ENCODE data around the gene SLC22A23. TPM values are rescaled to one million over a fixed set of nuclear protein-coding genes. Genes with fewer than 3 reads are reported as not detected.

SLC22A23 gene
- total RNA-seq, 2 experiments from 2014 or later = 1.3 TPM

- Mint-ChIP-seq H3K36me3 (ENCODE audit: low read depth) (no peaks in the 10 kb centered on the region), H3K27ac (no peak overlapping the region), H3K4me3 (no peak overlapping the region), H3K27me3 (no peaks in the 10 kb centered on the region), H3K4me1 (no peaks in the 10 kb centered on the region), H3K9me3 (no peaks in the 10 kb centered on the region)
- no peak for DNase-seq
- POLR2A ChIA-PET = no interaction called here
- CTCF ChIA-PET = no interaction called here
Measured at GRCh38 chr6:3408665-3409064, 48.2 kb downstream of the SLC22A23 start.

- Mint-ChIP-seq H3K4me1 (no peaks in the 10 kb centered on the region), H3K9me3 (no peaks in the 10 kb centered on the region), H3K27ac (no peak overlapping the region), H3K4me3 (no peak overlapping the region), H3K36me3 (ENCODE audit: low read depth) (no peaks in the 10 kb centered on the region), H3K27me3 (no peaks in the 10 kb centered on the region)
- POLR2A ChIA-PET = no interaction called here
- CTCF ChIA-PET = no interaction called here
- no peak for DNase-seq
Measured at GRCh38 chr6:3407840-3408239, 49.0 kb downstream of the SLC22A23 start.

- POLR2A ChIA-PET = no interaction called here
- Mint-ChIP-seq H3K4me3 (no peak overlapping the region), H3K4me1 (no peaks in the 10 kb centered on the region), H3K36me3 (ENCODE audit: low read depth) (no peaks in the 10 kb centered on the region), H3K27me3 (no peaks in the 10 kb centered on the region), H3K9me3 (no peaks in the 10 kb centered on the region), H3K27ac (no peak overlapping the region)
- no peak for DNase-seq
- CTCF ChIA-PET = no interaction called here
Measured at GRCh38 chr6:3406891-3407809, 49.7 kb downstream of the SLC22A23 start.

GRCh38 chr6:3406362-3406821 lies 50.5 kb downstream of the SLC22A23 start:
- Mint-ChIP-seq H3K4me3 (no peak overlapping the region), H3K36me3 (ENCODE audit: low read depth) (no peaks in the 10 kb centered on the region), H3K4me1 (no peaks in the 10 kb centered on the region), H3K27ac (no peak overlapping the region), H3K9me3 (no peaks in the 10 kb centered on the region), H3K27me3 (no peaks in the 10 kb centered on the region)
- CTCF ChIA-PET = no interaction called here
- DNase-seq = no peak
- POLR2A ChIA-PET = no interaction called here

GRCh38 chr6:3405679-3406078 lies 51.2 kb downstream of the SLC22A23 start:
- Mint-ChIP-seq H3K4me1 (no peaks in the 10 kb centered on the region), H3K27ac (no peak overlapping the region), H3K27me3 (no peaks in the 10 kb centered on the region), H3K9me3 (no peaks in the 10 kb centered on the region), H3K36me3 (ENCODE audit: low read depth) (no peaks in the 10 kb centered on the region), H3K4me3 (no peak overlapping the region)
- DNase-seq = no peak
- ChIA-PET CTCF (interaction anchor here (0.6 kb wide), 1 partner anchor 130 kb away, joined by 3 read pairs; no protein-coding TSS in a partner anchor), POLR2A (no interaction called here)

GRCh38 chr6:3405182-3405518 lies 51.7 kb downstream of the SLC22A23 start:
- POLR2A ChIA-PET = no interaction called here
- H3K4me3 Mint-ChIP-seq = no peak overlapping the region
- H3K36me3 Mint-ChIP-seq (ENCODE audit: low read depth) = no peaks in the 10 kb centered on the region
- no peaks in the 10 kb centered on the region for H3K4me1 Mint-ChIP-seq
- H3K27ac Mint-ChIP-seq = no peak overlapping the region
- no peak for DNase-seq
- H3K27me3 Mint-ChIP-seq = no peaks in the 10 kb centered on the region
- H3K9me3 Mint-ChIP-seq = no peaks in the 10 kb centered on the region
- CTCF ChIA-PET = interaction anchor here (0.6 kb wide), 1 partner anchor 129 kb away, joined by 3 read pairs; no protein-coding TSS in a partner anchor

- H3K4me3 Mint-ChIP-seq = no peak overlapping the region
- CTCF ChIA-PET = no interaction called here
- no peaks in the 10 kb centered on the region for H3K9me3 Mint-ChIP-seq
- no peak overlapping the region for H3K27ac Mint-ChIP-seq
- no peaks in the 10 kb centered on the region for H3K4me1 Mint-ChIP-seq
- no peaks in the 10 kb centered on the region for H3K36me3 Mint-ChIP-seq (ENCODE audit: low read depth)
- POLR2A ChIA-PET = no interaction called here
- no peaks in the 10 kb centered on the region for H3K27me3 Mint-ChIP-seq
- no peak for DNase-seq
Measured at GRCh38 chr6:3403238-3404173, 53.3 kb downstream of the SLC22A23 start.

GRCh38 chr6:3402310-3403237 lies 54.3 kb downstream of the SLC22A23 start:
- CTCF ChIA-PET = interaction anchor here (1.4 kb wide), 1 partner anchor 12 kb away, joined by 3 read pairs; no protein-coding TSS in a partner anchor
- no peak overlapping the region for H3K27ac Mint-ChIP-seq
- H3K27me3 Mint-ChIP-seq = no peaks in the 10 kb centered on the region
- no peaks in the 10 kb centered on the region for H3K36me3 Mint-ChIP-seq (ENCODE audit: low read depth)
- no peak overlapping the region for H3K4me3 Mint-ChIP-seq
- H3K4me1 Mint-ChIP-seq = no peaks in the 10 kb centered on the region
- no peaks in the 10 kb centered on the region for H3K9me3 Mint-ChIP-seq
- POLR2A ChIA-PET = no interaction called here
- DNase-seq = no peak

- H3K4me1 Mint-ChIP-seq = no peaks in the 10 kb centered on the region
- H3K4me3 Mint-ChIP-seq = no peak overlapping the region
- DNase-seq = no peak
- H3K27me3 Mint-ChIP-seq = no peaks in the 10 kb centered on the region
- ChIA-PET CTCF (interaction anchor here (1.3 kb wide), 1 partner anchor 11 kb away, joined by 4 read pairs; no protein-coding TSS in a partner anchor), POLR2A (interaction anchor here (0.7 kb wide), 2 partner anchors 25 to 290 kb away, joined by 3 read pairs; no protein-coding TSS in a partner anchor)
- no peaks in the 10 kb centered on the region for H3K36me3 Mint-ChIP-seq (ENCODE audit: low read depth)
- no peak overlapping the region for H3K27ac Mint-ChIP-seq
- no peaks in the 10 kb centered on the region for H3K9me3 Mint-ChIP-seq
Measured at GRCh38 chr6:3400162-3400561, 56.7 kb downstream of the SLC22A23 start.

- no peaks in the 10 kb centered on the region for H3K4me1 Mint-ChIP-seq
- POLR2A ChIA-PET = no interaction called here
- CTCF ChIA-PET = interaction anchor here (1.3 kb wide), 1 partner anchor 12 kb away, joined by 4 read pairs; no protein-coding TSS in a partner anchor
- no peaks in the 10 kb centered on the region for H3K36me3 Mint-ChIP-seq (ENCODE audit: low read depth)
- H3K27ac Mint-ChIP-seq = no peak overlapping the region
- DNase-seq = no peak
- no peak overlapping the region for H3K4me3 Mint-ChIP-seq
- no peaks in the 10 kb centered on the region for H3K9me3 Mint-ChIP-seq
- no peaks in the 10 kb centered on the region for H3K27me3 Mint-ChIP-seq
Measured at GRCh38 chr6:3398755-3399696, 57.8 kb downstream of the SLC22A23 start.

- H3K27ac Mint-ChIP-seq = no peak overlapping the region
- CTCF ChIA-PET = no interaction called here
Measured at GRCh38 chr6:3398165-3398562, 58.7 kb downstream of the SLC22A23 start.

More at GRCh38 chr6:3398165-3398562, 58.7 kb downstream of the SLC22A23 start:
- Mint-ChIP-seq H3K4me1 (no peaks in the 10 kb centered on the region), H3K36me3 (ENCODE audit: low read depth) (no peaks in the 10 kb centered on the region), H3K4me3 (no peak overlapping the region), H3K9me3 (no peaks in the 10 kb centered on the region), H3K27me3 (no peaks in the 10 kb centered on the region)
- POLR2A ChIA-PET = no interaction called here
- no peak for DNase-seq

Measured in activated CD4-positive, alpha-beta T cell treated with anti-CD3 and anti-CD28 coated beads, Interleukin-2, amount 10 ng/mL, durations not matched to agents 7 days and 5 days (primary cell).